ENCODE measurements around the gene PROX2. TPM values are rescaled to one million over a fixed set of nuclear protein-coding genes. Genes with fewer than 3 reads are reported as not detected.

PROX2 gene
- total RNA-seq, 1 donor from 2014 or later, result 0.08 TPM

DNA sequence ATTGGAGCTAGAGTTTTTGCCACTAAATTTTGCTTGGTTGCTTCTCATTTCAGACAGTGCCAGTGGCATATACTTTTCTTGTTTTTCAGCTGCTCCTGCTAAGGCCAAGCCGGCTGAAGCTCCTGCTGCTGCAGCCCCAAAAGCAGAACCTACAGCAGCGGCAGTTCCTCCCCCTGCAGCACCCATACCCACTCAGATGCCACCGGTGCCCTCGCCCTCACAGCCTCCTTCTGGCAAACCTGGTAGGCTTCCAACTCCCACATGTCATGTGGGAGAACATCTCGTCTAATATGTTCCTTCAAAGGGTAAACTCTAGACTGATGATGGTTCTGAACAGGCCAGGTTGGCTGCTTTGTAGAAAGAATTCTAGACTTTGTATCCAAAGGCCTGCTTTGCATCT is 16.8 kb upstream of the PROX2 start:
- TF ChIP-seq, protein P1, sequence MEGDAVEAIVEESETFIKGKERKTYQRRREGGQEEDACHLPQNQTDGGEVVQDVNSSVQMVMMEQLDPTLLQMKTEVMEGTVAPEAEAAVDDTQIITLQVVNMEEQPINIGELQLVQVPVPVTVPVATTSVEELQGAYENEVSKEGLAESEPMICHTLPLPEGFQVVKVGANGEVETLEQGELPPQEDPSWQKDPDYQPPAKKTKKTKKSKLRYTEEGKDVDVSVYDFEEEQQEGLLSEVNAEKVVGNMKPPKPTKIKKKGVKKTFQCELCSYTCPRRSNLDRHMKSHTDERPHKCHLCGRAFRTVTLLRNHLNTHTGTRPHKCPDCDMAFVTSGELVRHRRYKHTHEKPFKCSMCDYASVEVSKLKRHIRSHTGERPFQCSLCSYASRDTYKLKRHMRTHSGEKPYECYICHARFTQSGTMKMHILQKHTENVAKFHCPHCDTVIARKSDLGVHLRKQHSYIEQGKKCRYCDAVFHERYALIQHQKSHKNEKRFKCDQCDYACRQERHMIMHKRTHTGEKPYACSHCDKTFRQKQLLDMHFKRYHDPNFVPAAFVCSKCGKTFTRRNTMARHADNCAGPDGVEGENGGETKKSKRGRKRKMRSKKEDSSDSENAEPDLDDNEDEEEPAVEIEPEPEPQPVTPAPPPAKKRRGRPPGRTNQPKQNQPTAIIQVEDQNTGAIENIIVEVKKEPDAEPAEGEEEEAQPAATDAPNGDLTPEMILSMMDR (IDR thresholded peaks at IDR 0.05; ENCODE audit: unreplicated experiment), result no peak
- H3K36me3 Mint-ChIP-seq (ENCODE audit: low read depth, unreplicated experiment), result peaks cover 43% of the 10 kb centered on the region
- H3K9me3 Mint-ChIP-seq (ENCODE audit: unreplicated experiment), result no peaks in the 10 kb centered on the region

DNA sequence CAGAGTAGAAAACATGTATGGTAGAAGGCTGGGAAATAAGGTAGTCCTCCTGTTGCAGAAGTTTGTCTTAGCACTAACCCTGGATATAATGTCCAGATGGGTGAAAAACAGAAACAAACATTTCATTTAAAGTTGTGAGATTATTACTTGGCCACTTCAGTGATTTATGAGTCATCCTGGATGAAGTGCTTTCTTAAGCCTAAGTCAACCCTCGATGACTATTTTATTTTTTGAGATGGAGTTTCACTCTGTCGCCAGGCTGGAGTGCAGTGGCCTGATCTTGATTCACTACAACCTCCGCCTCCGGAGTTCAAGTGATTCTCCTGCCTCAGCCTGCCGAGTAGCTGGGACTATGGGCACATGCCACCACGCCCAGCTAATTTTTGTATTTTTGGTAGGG is 15.9 kb upstream of the PROX2 start:
- no peaks in the 10 kb centered on the region for H3K9me3 Mint-ChIP-seq (ENCODE audit: unreplicated experiment)
- H3K27ac Mint-ChIP-seq (ENCODE audit: unreplicated experiment), result no peak overlapping the region
- peaks cover 35% of the 10 kb centered on the region for H3K36me3 Mint-ChIP-seq (ENCODE audit: low read depth, unreplicated experiment)
- no peak overlapping the region for H3K4me3 Mint-ChIP-seq (ENCODE audit: unreplicated experiment)
- no peak for DNase-seq (ENCODE audit: low spot score)
- H3K27me3 Mint-ChIP-seq (ENCODE audit: unreplicated experiment), result no peaks in the 10 kb centered on the region
- H3K4me1 Mint-ChIP-seq (ENCODE audit: unreplicated experiment), result no peaks in the 10 kb centered on the region
- TF ChIP-seq, protein P1 (IDR thresholded peaks at IDR 0.05; ENCODE audit: unreplicated experiment), result no peak

More for the DNA sequence above, 16.8 kb upstream of the PROX2 start:
- H3K27me3 Mint-ChIP-seq (ENCODE audit: unreplicated experiment), result no peaks in the 10 kb centered on the region
- no peaks in the 10 kb centered on the region for H3K4me1 Mint-ChIP-seq (ENCODE audit: unreplicated experiment)
- no peak overlapping the region for H3K27ac Mint-ChIP-seq (ENCODE audit: unreplicated experiment)
- DNase-seq (ENCODE audit: low spot score), result no peak
- no peak overlapping the region for H3K4me3 Mint-ChIP-seq (ENCODE audit: unreplicated experiment)

DNA sequence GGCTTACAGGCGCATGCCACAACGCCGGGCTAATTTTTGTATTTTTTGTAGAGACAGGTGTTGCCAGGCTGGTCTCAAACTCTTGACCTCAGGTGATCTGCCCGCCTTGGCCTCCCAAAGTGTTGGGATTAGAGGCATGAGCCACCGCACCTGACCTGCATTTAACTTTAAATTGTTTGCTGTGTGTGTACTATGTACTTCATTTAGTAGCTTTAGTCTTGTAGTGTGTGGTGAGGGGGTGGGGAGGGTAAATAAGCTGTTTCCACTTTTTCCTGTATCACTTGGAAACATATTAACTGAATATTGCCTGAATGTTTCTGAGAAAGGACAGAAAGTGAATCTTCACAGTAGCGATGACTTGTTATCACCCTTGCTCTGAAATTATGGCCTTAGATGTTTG is 14.3 kb upstream of the PROX2 start:
- H3K9me3 Mint-ChIP-seq (ENCODE audit: unreplicated experiment), result no peaks in the 10 kb centered on the region
- peaks cover 23% of the 10 kb centered on the region for H3K36me3 Mint-ChIP-seq (ENCODE audit: low read depth, unreplicated experiment)
- peaks cover 10% of the 10 kb centered on the region for H3K4me1 Mint-ChIP-seq (ENCODE audit: unreplicated experiment)

DNA sequence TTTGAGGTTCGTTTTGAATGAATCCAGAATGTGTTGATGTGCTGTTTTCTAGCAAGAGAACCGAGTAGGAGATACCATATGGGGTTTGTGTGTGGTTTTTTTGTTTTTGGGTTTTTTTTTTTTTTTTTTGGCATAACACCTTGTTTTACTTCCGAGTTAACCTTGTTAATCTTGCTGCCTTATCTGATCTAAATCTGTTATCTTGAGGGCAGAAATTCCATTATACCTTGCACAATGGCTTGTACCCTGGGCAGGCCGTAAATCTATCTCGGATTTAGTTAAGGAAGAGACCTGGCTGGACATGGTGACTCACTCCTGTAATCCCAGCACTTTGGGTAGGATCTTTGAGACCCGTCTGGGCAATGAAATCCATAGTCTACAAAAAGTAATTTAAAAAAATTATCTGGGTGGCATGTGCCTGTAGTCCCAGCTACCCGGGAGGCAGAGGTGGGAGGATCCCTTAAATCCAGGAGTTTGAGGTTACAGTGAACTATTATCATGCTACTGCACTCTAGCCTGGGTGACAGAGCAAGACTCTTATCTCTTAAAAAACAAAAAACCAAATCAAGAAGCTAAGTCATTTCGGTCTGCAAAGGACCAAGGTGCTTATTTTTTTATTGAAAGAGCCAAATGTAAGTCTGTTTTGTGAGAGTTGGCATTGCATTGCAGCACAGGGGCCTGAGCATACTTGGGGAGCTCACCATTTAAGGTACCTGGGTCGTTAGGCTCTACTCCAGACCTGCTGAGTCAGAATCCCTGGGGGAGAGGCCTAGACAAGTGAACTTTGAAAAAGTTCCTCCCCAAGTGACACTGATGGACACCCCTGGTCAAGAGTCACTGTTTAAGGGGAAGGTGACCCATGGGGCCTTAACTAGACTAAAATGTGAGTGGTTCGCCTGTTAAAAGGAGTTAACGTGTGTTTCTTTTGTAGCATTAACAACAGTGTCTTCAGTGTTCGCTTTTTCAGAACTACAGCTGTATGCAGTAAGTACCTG is 12.5 kb upstream of the PROX2 start:
- Mint-ChIP-seq H3K27ac (ENCODE audit: unreplicated experiment) (no peak overlapping the region), H3K4me3 (ENCODE audit: unreplicated experiment) (no peak overlapping the region)

More for the DNA sequence above, 14.3 kb upstream of the PROX2 start:
- Mint-ChIP-seq H3K27ac (ENCODE audit: unreplicated experiment) (no peak overlapping the region), H3K27me3 (ENCODE audit: unreplicated experiment) (no peaks in the 10 kb centered on the region), H3K4me3 (ENCODE audit: unreplicated experiment) (no peak overlapping the region)
- TF ChIP-seq, protein P1 (IDR thresholded peaks at IDR 0.05; ENCODE audit: unreplicated experiment), result no peak
- no peak for DNase-seq (ENCODE audit: low spot score)

More for the DNA sequence above, 12.5 kb upstream of the PROX2 start:
- H3K36me3 Mint-ChIP-seq (ENCODE audit: low read depth, unreplicated experiment), result peaks cover 20% of the 10 kb centered on the region
- TF ChIP-seq, protein P1 (IDR thresholded peaks at IDR 0.05; ENCODE audit: unreplicated experiment), result no peak
- peaks cover 6% of the 10 kb centered on the region for H3K27me3 Mint-ChIP-seq (ENCODE audit: unreplicated experiment)
- peaks cover 25% of the 10 kb centered on the region for H3K4me1 Mint-ChIP-seq (ENCODE audit: unreplicated experiment)
- DNase-seq (ENCODE audit: low spot score), result no peak
- H3K9me3 Mint-ChIP-seq (ENCODE audit: unreplicated experiment), result no peaks in the 10 kb centered on the region

Data from endothelial cell (in vitro differentiated cells).